GM23248 (cell line): ENCODE data around the gene MIX23.

Source experiments
- EZH2 ChIP-seq: fragments of 200-600 bp; sonication (generic); IDR thresholded peaks from 2 replicates; pipeline ENCODE4 v1.6.1; 2018; ENCODE audit warnings: antibody characterized with exemption, mild to moderate bottlenecking; ENCODE audit not compliant: insufficient read depth, poor library complexity, severe bottlenecking
- EZH2phosphoT487 ChIP-seq: fragments of 200-600 bp; sonication (generic); IDR thresholded peaks from 2 replicates; pipeline ENCODE4 v1.6.1; 2018; ENCODE audit warnings: antibody characterized with exemption, moderate library complexity, mild to moderate bottlenecking, low read depth; ENCODE audit not compliant: insufficient read depth

DNA sequence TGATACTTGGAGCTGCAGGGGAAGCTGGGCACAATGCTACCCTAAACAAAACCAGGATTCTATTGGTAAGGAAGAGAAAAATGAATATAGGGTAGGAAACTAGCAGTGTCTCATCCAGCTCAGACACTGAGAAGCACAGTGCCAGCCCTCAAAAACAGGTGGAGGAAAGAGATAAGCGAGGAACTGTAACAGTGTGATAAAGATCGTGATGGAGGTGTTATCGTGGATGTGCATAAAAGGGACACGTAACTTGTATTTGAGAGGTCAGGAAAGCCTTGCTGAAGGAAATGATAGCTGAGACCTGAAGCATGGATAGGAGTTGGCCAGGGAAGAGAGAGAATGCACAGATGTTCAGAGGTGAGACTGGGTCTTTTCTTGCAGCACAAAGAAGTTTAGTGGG lies 27.4 kb downstream of the MIX23 start:
- no peak for TF ChIP-seq EZH2
- no peak for TF ChIP-seq EZH2phosphoT487
